GM12872 (cell line): ENCODE results near the gene EMD.

ENCODE experiments used
- TF ChIP-seq, protein P1 (sequence below): IDR thresholded peaks from 3 replicates; pipeline ENCODE4 v1.5.1; 2011; ENCODE audit warnings: low read depth, mild to moderate bottlenecking, low read length, moderate library complexity; ENCODE audit not compliant: insufficient read depth

EMD gene

DNA sequence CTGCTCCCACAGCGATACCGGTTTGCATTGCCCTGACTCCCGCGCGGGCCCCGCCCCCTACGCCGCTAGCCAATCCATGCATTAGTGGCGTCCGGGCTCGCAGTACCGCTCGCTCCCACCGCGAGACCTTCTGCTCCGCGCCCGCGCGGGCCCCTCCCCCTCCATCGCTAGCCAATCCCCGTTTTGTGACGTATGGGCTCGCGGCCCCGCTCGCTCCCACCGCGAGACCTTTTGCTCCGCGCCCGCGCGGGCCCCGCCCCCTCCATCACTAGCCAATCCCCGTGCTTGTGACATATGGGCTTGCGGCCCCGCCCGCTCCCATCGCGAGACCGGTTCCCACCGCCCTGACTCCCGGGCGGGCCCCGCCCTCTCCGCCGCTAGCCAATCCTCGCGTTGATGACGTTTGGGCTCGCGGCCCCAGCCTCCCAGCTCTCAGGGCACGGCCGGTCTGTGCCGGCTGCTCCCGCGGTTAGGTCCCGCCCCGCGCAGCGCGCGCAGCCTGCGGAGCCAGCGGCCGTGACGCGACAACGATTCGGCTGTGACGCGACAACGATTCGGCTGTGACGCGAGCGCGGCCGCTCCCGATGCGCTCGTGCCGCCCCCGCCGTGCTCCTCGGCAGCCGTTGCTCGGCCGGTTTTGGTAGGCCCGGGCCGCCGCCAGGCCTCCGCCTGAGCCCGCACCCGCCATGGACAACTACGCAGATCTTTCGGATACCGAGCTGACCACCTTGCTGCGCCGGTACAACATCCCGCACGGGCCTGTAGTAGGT lies at the start of gene EMD:
TSS of gene EMD (plus strand) at position 497 of the 770 bp plus-strand sequence. CDS start at position 687, 190 bp downstream.
- TF ChIP-seq, protein P1, sequence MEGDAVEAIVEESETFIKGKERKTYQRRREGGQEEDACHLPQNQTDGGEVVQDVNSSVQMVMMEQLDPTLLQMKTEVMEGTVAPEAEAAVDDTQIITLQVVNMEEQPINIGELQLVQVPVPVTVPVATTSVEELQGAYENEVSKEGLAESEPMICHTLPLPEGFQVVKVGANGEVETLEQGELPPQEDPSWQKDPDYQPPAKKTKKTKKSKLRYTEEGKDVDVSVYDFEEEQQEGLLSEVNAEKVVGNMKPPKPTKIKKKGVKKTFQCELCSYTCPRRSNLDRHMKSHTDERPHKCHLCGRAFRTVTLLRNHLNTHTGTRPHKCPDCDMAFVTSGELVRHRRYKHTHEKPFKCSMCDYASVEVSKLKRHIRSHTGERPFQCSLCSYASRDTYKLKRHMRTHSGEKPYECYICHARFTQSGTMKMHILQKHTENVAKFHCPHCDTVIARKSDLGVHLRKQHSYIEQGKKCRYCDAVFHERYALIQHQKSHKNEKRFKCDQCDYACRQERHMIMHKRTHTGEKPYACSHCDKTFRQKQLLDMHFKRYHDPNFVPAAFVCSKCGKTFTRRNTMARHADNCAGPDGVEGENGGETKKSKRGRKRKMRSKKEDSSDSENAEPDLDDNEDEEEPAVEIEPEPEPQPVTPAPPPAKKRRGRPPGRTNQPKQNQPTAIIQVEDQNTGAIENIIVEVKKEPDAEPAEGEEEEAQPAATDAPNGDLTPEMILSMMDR: no peak

GRCh38 chrX:154332561-154332960 lies 46.5 kb upstream of the EMD start:
- TF ChIP-seq, protein P1: no peak

DNA sequence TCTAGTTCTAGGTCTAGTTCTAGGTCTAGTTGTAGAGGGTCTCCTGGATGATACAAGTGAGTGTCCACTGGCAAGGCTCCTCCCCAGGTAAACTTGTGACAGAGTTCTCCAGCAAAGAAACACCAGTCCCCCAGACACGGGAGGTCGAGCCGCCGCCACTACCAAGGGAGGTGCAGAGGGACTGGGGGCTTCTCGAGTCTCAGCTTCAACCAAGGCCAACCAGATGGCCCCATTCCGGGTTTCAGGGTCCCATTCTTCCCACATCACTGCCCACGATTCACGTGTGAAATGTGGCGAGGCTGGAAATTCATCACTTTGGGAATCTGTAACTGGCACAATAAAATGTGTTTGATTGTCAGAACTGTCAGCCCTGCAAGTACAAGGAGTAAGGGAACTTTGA lies 46.0 kb upstream of the EMD start:
- TF ChIP-seq, protein P1: no peak

DNA sequence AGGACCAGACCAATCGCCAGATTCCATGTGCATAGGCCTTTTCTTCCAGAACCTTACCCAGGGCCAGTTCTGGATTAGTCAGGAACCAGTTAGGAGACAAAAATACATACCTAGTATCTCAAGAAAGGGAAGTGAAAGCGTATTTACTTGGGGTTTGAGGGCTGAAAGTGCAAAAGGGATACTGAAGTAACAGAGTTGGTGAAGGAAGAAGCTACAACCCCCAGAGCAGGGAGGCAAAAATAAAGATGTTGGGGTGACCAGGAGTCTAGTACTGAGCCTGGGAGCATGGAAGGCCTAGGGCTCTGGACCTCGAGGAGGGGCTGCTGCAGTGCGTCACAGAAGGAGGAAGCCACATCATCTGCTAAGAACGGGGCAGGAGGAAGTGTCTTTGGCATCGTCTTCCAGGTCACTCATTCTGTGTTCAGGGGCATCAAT lies 45.2 kb upstream of the EMD start:
- TF ChIP-seq, protein P1: no peak

DNA sequence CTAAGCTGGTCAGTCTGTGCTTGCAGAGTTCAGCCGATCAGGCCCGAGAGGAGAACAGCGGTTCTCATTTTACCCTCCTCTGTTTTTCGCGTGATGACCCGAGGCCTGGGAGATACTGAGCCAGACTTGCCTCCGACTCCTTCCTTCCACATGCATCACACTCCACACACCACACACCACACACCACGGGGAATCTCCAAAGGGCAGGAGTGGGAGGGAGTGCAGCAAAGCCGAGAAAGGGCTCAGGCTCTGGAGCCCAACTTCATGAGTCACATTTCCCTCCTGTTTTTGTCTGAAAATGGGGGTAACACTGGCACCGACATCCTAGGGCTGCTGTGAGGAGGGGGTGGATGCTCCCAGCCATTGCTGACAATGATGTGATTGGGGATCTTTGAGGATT lies 44.6 kb upstream of the EMD start:
- TF ChIP-seq, protein P1: no peak

DNA sequence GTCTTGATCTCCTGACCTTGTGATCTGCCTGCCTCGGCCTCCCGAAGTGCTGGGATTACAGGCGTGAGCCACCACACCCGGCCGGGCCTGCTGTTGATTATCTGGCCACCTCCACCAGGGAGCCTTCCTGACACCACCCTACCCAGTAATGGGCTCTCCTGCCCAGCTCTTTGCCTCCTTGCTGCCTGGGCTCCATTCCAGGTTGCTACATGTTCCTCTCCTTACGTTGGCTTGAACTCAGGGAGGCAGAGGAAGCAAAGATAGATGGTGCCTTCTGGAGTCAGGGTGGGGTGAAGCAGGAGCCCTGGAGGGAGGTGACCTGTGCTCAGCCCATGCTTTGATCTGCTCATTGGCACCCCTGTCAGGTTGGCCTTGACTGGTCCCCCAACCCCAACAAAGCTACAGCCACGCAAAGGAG lies 31.0 kb upstream of the EMD start:
- TF ChIP-seq, protein P1: no peak

- TF ChIP-seq, protein P1: no peak
Measured at GRCh38 chrX:154348646-154349358, 30.3 kb upstream of the EMD start.
